Measurements from ENCODE around the gene CEP19.
"Not testable (repeated sequence)": the region's sequence is repeated elsewhere in the genome, so short reads cannot be mapped to it uniquely, and the experiment has no call there.

CEP19 gene

DNA sequence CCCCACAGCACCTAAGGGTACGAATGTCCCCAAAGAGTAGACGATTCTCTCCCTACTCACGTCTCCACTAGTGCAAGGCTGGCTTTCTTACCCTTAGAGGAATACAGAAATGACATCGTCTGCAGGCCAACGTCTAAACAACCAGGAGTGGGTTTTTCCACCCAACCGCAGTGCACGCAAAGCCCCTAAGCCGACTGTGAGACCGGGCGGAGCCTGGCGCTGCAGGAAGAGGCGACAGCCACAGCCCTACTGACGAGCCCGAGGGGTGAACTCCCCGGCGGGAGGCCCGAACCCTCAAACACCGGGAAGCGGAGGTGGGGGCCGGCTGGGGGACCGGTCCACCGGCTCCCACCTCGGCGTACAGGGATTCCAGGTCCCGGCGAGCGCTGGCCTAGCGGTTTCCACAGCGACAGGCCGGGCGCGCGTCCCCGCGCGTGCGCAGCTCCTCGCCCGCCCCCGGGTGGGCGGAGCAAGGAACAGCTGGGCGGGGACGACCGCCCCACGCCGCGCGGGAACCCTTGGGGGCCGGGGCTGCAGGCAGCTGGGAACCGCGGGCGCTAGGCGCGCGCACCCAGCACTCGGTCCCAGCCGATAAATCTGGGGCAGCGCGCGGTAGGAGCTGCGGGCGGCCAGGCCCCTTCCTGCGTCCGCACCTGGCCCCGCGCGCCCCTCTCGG lies at the start of gene CEP19, which contains the start of gene PIGX:
Gene CEP19, minus strand, starts transcription at position 413 of the 676 bp plus-strand sequence. CDS start 3,593 bp downstream, outside the sequence.
Gene PIGX, plus strand, starts transcription at position 540 of the 676 bp plus-strand sequence.
- DNase-seq = peak; percentile 80

DNA sequence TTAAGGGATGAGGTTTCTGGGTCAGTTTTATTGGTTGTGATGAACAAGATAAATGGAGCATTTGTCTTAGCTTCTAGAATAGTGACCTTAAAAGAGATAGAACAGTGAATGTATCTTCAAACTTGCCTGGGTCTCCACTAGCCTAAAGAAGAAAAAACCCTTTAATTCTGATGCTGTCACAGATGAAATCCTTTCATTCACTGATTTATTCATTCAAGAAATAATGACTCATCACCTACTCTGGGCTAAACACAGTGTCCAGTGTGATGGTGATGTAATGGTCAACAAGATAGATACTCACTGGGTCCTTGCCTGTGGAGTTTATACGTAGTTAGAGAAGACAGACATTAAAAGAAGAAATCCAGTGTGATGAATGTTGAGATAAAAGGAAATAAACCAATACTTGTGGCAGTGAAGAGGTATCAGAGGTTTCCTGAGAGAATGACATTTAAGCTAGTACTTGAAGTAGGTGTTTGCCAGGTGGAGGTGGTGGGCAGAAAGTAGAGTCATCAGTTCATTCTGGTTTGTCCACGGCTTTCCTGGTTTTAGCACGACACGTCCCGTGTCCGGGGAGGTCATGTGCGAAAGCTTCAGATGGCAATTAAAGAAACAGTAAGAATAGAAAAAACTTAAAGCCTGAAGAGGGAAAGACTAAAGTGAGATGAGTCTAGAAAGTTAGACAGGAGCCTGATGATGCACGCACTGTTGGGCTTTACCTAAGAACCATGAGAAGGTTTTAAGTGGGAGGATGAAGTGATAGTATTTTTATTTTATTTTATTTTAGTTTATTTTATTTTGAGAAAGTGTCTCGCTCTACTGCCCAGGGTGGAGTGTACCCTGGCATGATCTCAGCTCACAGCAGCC lies 46.1 kb upstream of the CEP19 start:
- DNase-seq = no peak

- no peak for DNase-seq
Observed at GRCh38 chr3:196756732-196757131, 44.7 kb upstream of the CEP19 start.

DNA sequence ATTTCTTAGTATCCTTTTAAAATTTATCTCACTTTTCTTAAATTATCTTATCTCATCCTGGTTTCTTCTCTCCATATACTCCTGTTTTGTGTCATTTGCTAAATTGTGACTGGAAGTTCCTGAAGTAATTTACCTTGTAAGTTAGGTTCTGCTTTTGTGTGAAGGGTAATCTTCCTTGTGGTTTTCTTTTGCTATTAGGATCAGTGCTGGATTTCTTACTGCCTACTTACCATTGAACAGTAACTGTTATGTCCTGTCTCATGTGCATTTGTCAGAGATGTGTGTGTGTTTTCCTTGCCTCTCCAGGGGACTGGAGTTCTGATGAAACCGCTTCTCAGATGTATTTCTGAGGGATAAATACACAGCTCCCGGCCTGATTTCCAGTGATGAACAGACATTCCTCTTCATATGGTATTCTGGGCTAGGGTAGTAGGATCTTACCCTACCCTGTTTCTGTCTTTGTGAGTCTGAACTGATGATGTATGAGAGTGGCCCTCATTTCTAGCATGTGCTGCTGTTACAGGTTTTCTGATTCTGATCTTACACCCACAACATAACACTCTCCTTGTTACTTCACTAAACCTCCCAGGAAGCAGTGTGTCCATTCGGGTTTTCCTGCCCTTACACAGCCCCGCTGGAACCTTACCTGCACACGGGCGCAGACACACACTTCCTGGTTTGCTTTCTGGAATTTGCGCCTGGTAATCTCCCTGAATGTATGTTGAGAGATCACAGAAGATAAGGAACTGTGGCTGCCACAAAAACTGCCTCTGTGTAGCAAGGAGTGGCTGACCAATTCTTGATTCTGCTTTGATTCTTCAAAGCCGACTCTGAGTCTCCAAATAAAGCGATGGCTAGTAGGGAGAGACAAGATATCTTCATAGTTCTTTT lies 42.3 kb upstream of the CEP19 start:
- DNase-seq = peak; percentile 19

GRCh38 chr3:196753201-196753600 lies 41.2 kb upstream of the CEP19 start:
- DNase-seq = no peak

GRCh38 chr3:196749125-196749524 lies 37.1 kb upstream of the CEP19 start:
- peak; percentile 73 for DNase-seq

DNA sequence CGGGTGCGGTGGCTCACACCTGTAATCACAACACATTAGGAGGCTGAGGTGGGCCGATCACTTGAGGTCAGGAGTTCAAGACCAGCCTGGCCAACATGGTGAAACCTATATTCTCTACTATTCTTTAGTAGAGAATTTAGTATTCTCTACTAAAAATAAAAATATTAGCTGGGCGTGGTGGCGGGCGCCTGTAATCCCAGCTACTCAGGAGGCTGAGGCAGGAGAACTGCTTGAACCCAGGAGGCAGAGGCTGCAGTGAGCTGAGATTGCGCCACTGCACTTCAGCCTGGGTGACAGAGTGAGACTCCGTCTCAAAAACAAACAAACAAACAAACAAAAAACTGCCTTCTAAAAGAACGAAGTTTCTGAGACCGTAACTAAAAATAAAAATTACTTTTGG lies 31.5 kb upstream of the CEP19 start:
- not testable (repeated sequence) for DNase-seq

GRCh38 chr3:196741249-196741889 lies 29.3 kb upstream of the CEP19 start:
- DNase-seq = no peak

DNA sequence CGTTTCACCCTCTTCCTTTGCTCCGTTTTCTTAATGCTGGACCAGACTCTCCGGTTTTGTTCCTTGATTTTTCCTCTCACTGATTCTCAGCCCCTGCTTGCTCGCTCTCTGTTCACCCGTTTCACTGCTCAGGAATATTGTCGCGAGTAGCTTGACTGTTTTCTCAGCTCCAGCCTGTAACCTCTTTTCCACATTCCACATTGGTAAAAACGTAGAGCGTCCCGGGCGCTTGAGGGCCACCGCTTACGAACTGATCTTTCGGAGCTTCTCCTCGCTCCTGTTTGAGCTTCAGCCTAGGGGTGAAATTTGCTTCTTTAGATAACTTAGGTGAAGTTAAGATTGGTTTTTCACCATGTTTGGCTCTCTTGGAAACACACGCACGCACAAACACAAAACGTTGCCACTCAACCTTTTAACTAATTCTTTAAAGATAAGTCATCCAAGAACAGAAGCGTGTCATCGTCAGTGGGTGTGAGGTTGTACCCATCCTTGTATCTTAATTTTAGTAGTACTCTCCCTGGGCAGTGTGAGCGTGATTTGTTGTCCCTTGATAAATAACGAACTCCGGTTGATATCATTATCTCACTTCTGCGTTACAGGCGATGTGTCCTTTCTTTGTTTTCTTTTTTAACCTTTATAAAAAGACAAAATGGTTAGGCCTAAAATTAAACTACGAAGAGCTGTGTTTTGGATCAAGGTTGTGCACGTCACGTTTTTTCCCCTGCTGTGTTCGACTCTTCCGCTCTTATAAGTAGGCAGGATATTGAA lies 28.6 kb upstream of the CEP19 start:
- DNase-seq = no peak

DNA sequence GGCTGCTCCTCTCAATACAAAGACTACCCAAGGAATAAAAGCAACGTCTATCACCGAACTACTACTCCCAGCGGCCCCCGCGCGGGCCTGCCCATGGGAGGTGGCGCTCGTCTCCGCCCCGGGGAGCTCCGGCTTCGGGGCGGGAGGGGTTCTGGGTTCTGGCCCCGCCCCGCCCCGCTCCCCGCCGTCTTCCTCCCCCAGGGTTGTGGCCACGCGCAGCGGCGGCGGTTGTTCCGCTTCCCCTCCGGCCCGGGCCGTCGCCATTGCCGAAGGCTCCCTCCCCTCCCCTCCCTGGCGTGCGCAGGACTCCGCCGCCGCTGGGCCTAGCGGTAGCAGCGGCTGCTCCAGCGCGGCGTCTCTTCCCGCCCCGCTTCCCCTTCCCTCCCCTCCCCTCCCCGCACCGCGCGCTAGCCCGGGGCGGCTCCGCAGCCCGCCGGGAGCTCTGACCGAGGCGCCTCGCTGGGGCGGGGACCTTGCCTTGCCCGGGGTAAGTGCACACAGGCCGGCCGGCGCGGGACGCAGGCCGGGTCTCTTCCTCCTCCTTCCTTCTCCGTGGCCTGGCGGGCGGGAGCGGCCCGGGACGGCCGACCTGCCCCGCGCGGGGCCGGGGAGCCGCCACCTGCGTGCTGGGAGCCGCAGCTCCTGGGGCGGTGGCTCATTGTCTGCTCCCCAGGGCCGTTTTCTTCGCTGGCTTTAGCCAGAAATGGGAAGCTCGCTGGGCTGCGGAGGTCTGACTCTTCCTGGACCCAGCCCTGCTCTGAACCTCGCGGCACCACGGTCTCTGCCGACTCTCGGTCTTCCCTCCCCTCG lies 27.8 kb upstream of the CEP19 start, which contains the start of gene PAK2:
Gene PAK2, plus strand, starts transcription at position 187 of the 810 bp plus-strand sequence. CDS start 42,790 bp downstream, outside the sequence.
- DNase-seq = peak; percentile 88

DNA sequence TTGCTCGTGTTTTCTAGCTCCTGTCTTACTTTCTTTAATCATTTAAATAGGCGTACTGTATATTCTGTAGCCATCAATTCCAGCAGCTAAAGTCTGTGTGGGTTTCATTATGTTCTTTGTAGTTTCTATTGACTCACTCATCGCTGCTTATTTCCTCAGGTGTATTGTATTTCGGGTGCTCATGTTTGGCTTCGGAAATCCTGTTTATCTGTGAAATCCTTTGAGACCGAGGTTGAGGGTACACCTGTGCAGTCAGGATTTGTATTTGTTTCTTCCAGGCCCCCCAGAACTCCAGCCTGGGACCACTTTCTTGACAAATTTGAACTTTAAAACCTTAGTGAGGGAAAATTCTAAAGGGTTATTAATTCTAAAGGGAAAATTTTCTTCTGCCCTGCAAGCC lies 25.6 kb upstream of the CEP19 start:
- no peak for DNase-seq

DNA sequence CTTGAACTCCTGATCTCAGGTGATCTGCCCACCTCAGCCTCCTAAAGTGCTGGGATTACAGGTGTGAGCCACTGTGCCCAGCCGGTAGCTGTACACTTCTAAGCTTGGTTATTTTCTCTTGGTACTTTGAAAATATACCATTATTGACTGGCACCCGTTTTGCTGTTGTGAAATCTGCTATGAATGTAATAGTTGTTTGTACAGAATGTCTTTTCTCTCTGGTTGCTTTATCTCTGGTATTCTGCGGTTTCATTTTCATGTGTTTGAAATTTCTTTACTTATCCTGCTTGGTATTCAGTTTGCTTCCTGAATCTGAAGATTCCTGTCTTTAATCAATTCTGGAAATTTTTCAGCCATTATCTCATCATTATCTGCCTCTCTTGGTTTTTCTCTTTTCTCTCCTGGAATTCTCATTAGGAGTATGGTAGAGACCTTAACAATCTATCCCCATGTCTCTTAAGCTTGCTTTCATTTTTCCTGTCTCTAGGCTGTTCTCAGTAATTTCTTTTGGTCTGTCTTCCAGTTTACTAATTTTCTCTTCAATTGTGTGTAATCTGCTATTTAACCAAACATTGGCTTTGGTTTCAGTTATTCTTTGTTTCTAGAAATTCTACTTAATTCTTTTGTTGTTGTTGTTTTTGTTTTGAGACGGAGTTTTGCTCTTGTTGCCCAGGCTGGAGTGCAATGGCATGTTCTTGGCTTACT lies 24.8 kb upstream of the CEP19 start:
- DNase-seq = no peak

- DNase-seq = no peak
Observed at GRCh38 chr3:196735751-196736150, 23.7 kb upstream of the CEP19 start.

DNA sequence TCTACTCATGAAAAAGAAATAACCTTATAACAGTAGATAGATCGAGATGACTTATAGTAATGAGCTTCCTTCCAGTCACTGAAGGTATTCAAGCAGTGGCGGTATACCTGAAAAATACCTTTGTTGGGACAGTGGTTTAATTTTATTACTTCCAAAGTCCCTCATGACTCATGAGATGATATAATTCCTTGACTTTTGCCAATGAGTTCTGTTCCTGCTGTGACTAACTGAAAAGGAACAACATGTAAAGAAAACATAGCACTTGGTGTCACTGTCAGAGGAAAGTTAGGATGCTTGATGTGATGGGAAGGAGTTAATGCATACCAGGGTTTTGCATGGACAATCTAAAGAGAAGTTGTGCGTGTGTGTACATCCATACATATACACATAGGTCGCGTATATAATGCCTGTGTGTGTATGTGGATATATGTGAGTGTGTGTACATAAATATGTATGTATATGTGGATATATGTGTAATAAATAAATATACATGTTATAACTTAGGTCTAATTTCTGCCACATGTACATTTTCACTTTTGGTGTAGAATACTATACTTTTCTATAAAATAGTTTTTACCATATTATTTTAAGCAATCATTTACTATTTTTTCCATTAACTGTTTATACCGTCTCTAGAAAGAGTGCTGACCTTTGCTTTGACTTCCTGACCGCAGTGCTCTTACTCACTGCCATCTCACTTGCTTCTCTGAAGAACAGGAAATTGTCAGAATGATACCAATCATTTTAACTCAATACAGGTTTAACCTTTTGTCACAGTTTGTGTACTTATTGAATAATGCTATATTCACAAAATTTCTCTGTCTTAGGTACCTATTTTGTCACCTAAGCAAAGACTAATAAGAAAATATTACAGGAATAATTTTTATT lies 15.0 kb upstream of the CEP19 start:
- DNase-seq = no peak

- no peak for DNase-seq
Observed at GRCh38 chr3:196721097-196721496, 9.0 kb upstream of the CEP19 start.

DNA sequence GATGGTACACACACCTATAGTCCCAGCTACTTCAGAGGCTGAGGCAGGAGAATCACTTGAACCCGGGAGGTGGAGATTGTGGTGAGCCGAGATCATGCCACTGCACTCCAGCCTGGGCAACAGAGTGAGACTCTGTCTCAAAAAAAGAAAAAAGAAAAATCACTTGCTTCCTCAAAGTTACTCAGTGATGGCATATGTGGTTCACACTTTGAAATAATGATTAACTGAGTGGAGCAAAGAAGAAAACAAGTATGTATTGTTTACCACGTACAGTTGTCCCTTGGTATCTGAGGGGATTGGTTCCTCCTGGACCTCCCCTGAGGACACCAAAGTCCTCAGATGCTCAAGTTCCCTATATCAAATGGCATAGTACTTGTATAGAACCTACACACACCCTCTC lies 5.1 kb upstream of the CEP19 start:
- not testable (repeated sequence) for DNase-seq

DNA sequence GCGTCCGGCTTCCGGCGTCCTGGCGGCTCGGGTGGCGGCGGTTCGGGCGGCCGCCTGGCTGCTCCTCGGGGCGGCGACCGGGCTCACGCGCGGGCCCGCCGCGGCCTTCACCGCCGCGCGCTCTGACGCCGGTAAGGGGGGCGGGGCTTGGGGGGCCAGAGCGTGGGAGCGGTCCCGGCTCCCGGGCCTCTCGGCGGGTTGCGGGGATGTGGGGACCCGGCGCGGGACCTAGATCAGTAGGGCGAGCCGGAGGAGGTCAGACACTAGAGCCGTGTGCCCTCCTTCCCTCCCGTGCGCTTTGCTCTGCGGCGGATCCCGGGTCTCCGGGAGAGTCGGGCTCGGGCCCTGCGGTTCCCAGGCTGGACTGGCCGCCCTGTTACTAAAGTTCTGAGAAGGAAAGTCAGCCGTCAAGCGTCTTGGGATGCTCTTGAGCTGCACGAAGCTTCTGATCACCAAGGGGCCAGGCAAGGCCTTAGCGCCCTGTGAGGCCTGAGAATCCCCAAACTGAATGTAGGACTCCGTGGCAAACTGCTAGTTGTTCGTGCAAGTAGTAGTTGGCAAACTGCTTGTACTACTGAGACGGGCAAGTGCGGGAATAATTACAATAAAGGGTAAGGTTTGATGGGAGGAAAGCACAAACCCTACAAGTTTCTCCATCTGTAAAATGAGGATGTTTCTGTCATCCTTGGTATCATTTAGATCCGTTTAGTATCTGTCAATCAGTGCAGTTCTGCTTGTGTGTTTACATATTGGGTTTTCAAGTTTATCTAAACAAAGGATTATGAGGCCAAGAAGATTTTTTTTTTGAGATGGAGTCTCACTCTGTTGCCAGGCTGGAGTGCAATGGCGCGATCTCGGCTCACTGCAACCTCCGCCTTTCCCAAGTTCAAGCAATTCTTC lies 714 bp upstream of the CEP19 start:
- no peak for DNase-seq

- DNase-seq = no peak
Observed at GRCh38 chr3:196708467-196708866, 3.6 kb downstream of the CEP19 start.

All from MV-4-11 (cell line).